HCT116 (cell line): ENCODE data around the gene MYH15. TPM values are rescaled to one million over a fixed set of nuclear protein-coding genes. Genes with fewer than 3 reads are reported as not detected.

ENCODE experiments used
- ATAC-seq: fragments of 200-7000 bp; cut with Tn5 transposase; 2 replicates; pipeline ENCODE4 v1.9.1; 2020; ENCODE audit warnings: mild to moderate bottlenecking, moderate library complexity
- BruUV-seq: library from RNA; stranded (reverse); fragments of 400-500 nt; replicated peaks from 2 replicates; lab custom pipeline; 2021; lab: Mats Ljungman, UMichigan
- CTCF ChIA-PET: fragments of 300-600 bp; sonication (Branson Sonifier 250); formaldehyde crosslinking; loops from one replicate; lab custom pipeline; 2021; ENCODE audit warnings: antibody characterized with exemption; lab: Charles Lee
- POLR2A ChIA-PET: fragments of 300-600, 350-600 bp; sonication (Branson Sonifier 250); formaldehyde crosslinking; loops from one replicate; lab custom pipeline; 2021; ENCODE audit warnings: antibody characterized with exemption; lab: Charles Lee
- RAD21 ChIA-PET, 2 experiments: fragments of 300-600 bp; sonication (Branson Sonifier 250); formaldehyde crosslinking; loops; one replicate each; lab custom pipeline; 2023; ENCODE audit warnings: low total read pairs in 2 of 2; ENCODE audit not compliant: uncharacterized antibody in 2 of 2, unreplicated experiment in 2 of 2, low non-redundant PET in 1 of 2; lab: Charles Lee
- DNase-seq: peaks from one replicate; pipeline ENCODE4 v3.0.0-alpha.2; 2010; ENCODE audit warnings: low read depth, low spot score
- H2AFZ ChIP-seq: fragments of 200-600 bp; shearing (Covaris generic), sonication (generic); 2 replicates; pipeline ENCODE4 v1.6.1; 2017; ENCODE audit warnings: low read depth, mixed run types, mixed read lengths, antibody characterized with exemption, low read length; ENCODE audit not compliant: poor library complexity, severe bottlenecking
- H3K27ac ChIP-seq: 2 replicates; pipeline ENCODE4 v1.5.1; 2012; ENCODE audit warnings: low read depth, low read length
- H3K27me3 ChIP-seq: fragments of 200-600 bp; sonication (generic); 2 replicates; pipeline ENCODE4 v1.6.1; 2016; ENCODE audit warnings: mixed run types, low read length, mixed read lengths; ENCODE audit not compliant: insufficient read depth
- H3K36me3 ChIP-seq, 2 experiments: fragments of 200-500 bp in 1 of 2; fragments of 200-600 bp in 1 of 2; sonication (Bioruptor generic) in 1 of 2; sonication (generic) in 1 of 2; 2 replicates each; pipeline versions ENCODE4 v1.5.1 to v1.6.1; 2014 to 2016; ENCODE audit warnings: low read length in 2 of 2, inconsistent platforms in 1 of 2, mixed read lengths in 1 of 2, mixed run types in 1 of 2; ENCODE audit not compliant: insufficient read depth in 2 of 2, control insufficient read depth in 1 of 2
- H3K4me1 ChIP-seq, 2 experiments: fragments of 200-600 bp in 1 of 2; sonication (generic) in 1 of 2; 2 replicates each; pipeline versions ENCODE4 v1.5.1 to v1.6.1; 2012 to 2017; ENCODE audit warnings: low read length in 2 of 2, inconsistent platforms in 1 of 2, mild to moderate bottlenecking in 1 of 2, mixed read lengths in 1 of 2, mixed run types in 1 of 2, moderate library complexity in 1 of 2; ENCODE audit not compliant: insufficient read depth in 2 of 2, control insufficient read depth in 1 of 2
- H3K4me2 ChIP-seq: fragments of 200-600 bp; sonication (generic); 2 replicates; pipeline ENCODE4 v1.6.1; 2017; ENCODE audit warnings: mixed run types, low read length, mixed read lengths
- H3K4me3 ChIP-seq, 2 experiments: fragments of 200-600 bp in 1 of 2; sonication (generic) in 1 of 2; replicated peaks in 1 of 2; 2 replicates each; pipeline ENCODE4 v1.5.1; 2011 to 2016; ENCODE audit warnings: low read length in 2 of 2, control low read depth in 1 of 2, low read depth in 1 of 2, mild to moderate bottlenecking in 1 of 2, mixed read lengths in 1 of 2, mixed run types in 1 of 2
- H3K79me2 ChIP-seq: fragments of 200-600 bp; sonication (generic); 2 replicates; pipeline ENCODE4 v1.6.1; 2017; ENCODE audit warnings: mild to moderate bottlenecking, mixed run types, low read length, moderate library complexity, mixed read lengths; ENCODE audit not compliant: insufficient read depth
- H3K9ac ChIP-seq: fragments of 200-600 bp; sonication (generic); 2 replicates; pipeline ENCODE4 v1.6.1; 2016; ENCODE audit warnings: low read length, mixed read lengths
- H3K9me2 ChIP-seq: fragments of 200-600 bp; sonication (generic), shearing (Covaris generic); 2 replicates; pipeline ENCODE4 v1.6.1; 2017; ENCODE audit warnings: mixed run types, mild to moderate bottlenecking, moderate library complexity; ENCODE audit not compliant: insufficient read depth
- H3K9me3 ChIP-seq, 2 experiments: fragments of 200-500 bp in 1 of 2; fragments of 200-600 bp in 1 of 2; sonication (Bioruptor generic) in 1 of 2; sonication (generic) in 1 of 2; 2 replicates each; pipeline ENCODE4 v1.6.1; 2014 to 2017; ENCODE audit warnings: low read length in 2 of 2, mixed read lengths in 2 of 2, inconsistent platforms in 1 of 2, low read depth in 1 of 2, mild to moderate bottlenecking in 1 of 2, mixed run types in 1 of 2, moderate library complexity in 1 of 2; ENCODE audit not compliant: control insufficient read depth in 1 of 2, insufficient read depth in 1 of 2
- H4K20me1 ChIP-seq: fragments of 200-600 bp; sonication (generic), shearing (Covaris generic); 2 replicates; pipeline ENCODE4 v1.6.1; 2017; ENCODE audit warnings: mixed run types, mild to moderate bottlenecking, moderate library complexity; ENCODE audit not compliant: insufficient read depth
- EGR1 ChIP-seq: IDR thresholded peaks from 2 replicates; pipeline ENCODE4 v1.6.1; 2012; ENCODE audit warnings: low read depth
- ELF1 ChIP-seq: IDR thresholded peaks from 2 replicates; pipeline ENCODE4 v1.6.1; 2012; ENCODE audit warnings: low read depth, borderline replicate concordance
- EZH2phosphoT487 ChIP-seq: fragments of 200-600 bp; IDR thresholded peaks from 2 replicates; pipeline ENCODE4 v1.6.1; 2018; ENCODE audit warnings: antibody characterized with exemption, borderline replicate concordance
- FOSL1 ChIP-seq: IDR thresholded peaks from 2 replicates; pipeline ENCODE4 v1.6.1; 2012; ENCODE audit warnings: low read depth
- JUND ChIP-seq: IDR thresholded peaks from 2 replicates; pipeline ENCODE4 v1.6.1; 2012
- POLR2A ChIP-seq: IDR thresholded peaks from 2 replicates; pipeline ENCODE4 v1.7.0; 2011; ENCODE audit warnings: borderline replicate concordance; ENCODE audit not compliant: insufficient read depth, insufficient read length; ENCODE audit errors: extremely low read depth
- POLR2AphosphoS5 ChIP-seq: IDR thresholded peaks from 2 replicates; pipeline ENCODE4 v1.6.1; 2011; ENCODE audit warnings: mild to moderate bottlenecking, low read depth, low read length, moderate library complexity
- SIN3A ChIP-seq: IDR thresholded peaks from 2 replicates; pipeline ENCODE4 v1.6.1; 2012; ENCODE audit warnings: low read depth
- SP1 ChIP-seq: IDR thresholded peaks from 2 replicates; pipeline ENCODE4 v1.6.1; 2012; ENCODE audit warnings: low read depth
- SRF ChIP-seq: IDR thresholded peaks from 2 replicates; pipeline ENCODE4 v1.6.1; 2012; ENCODE audit warnings: low read depth
- TCF7L2 ChIP-seq: IDR thresholded peaks from 2 replicates; pipeline ENCODE4 v1.7.0; 2011; ENCODE audit warnings: borderline replicate concordance, inconsistent platforms; ENCODE audit not compliant: insufficient read depth, insufficient read length; ENCODE audit errors: extremely low read depth
- YY1 ChIP-seq: IDR thresholded peaks from 2 replicates; pipeline ENCODE4 v1.6.1; 2011; ENCODE audit warnings: low read length, low read depth, moderate library complexity, mild to moderate bottlenecking; ENCODE audit not compliant: insufficient replicate concordance; ENCODE audit errors: extremely low read depth
- ZFX ChIP-seq: fragments of 450-650 bp; IDR thresholded peaks from 2 replicates; pipeline ENCODE4 v1.6.1; 2017
- intact Hi-C: fragments of 100-400 bp; cut with micrococcal nuclease; formaldehyde crosslinking; loops from 2 replicates; pipeline ENCODE4 v1.10.0; 2022
- total RNA-seq: library from RNA; stranded (reverse); gene quantifications from one replicate; pipeline ENCODE4 v1.2.1, GENCODE V29; 2021; ENCODE audit not compliant: unreplicated experiment
- TF ChIP-seq, protein P1 (sequence below), 3 experiments: fragments of 200-600 bp in 1 of 3; sonication (generic) in 1 of 3; IDR thresholded peaks in 2 of 3; conservative IDR thresholded peaks in 1 of 3; 2 replicates each; pipeline ENCODE4 v1.5.1; 2012 to 2017; ENCODE audit warnings: low read depth in 2 of 3, low read length in 2 of 3, antibody characterized with exemption in 1 of 3, borderline replicate concordance in 1 of 3, control low read depth in 1 of 3, mild to moderate bottlenecking in 1 of 3, mixed read lengths in 1 of 3, mixed run types in 1 of 3, moderate library complexity in 1 of 3; ENCODE audit not compliant: insufficient read depth in 1 of 3
- TF ChIP-seq, protein P2 (sequence below): IDR thresholded peaks from 2 replicates; pipeline ENCODE4 v1.6.1; 2012

Gene MYH15
- total RNA-seq, 1 experiment from 2014 or later: 11.2 TPM

DNA sequence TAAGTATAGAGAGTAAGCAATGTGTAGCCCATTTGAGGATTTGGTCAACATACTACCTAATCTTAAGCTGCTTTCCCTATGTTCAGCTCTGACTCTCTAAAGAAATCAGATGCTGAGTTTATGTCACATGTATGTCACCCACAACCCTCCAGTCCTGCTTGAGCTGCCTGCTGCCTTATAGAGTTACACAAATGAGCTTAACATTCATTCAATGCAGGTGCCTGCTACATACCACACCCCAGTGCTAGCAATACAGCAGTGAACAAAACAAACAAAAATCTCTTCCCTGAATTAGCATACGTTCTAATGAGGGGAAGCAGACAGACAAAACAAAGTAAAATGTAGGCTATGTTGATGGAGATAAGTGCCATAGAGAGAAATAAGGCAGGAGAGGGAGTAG is 121.0 kb downstream of the MYH15 start:
- POLR2A ChIA-PET: no interaction called here
- Histone ChIP-seq H3K27me3 (no peaks in the 10 kb centered on the region), H3K4me2 (no peak overlapping the region), H3K4me1 (peaks cover 0 to 3% of the 10 kb centered on the region in 2 experiments; a peak in 1 of 4 replicates), H2AFZ (no peak overlapping the region), H3K9me3 (no peaks in the 10 kb centered on the region), H3K27ac (no peak overlapping the region), H3K36me3 (no peaks in the 10 kb centered on the region; a peak in 2 of 4 replicates), H3K4me3 (no peak overlapping the region), H3K79me2 (no peaks in the 10 kb centered on the region), H4K20me1 (no peaks in the 10 kb centered on the region), H3K9ac (no peak overlapping the region), H3K9me2 (no peaks in the 10 kb centered on the region)
- ATAC-seq (no peak), DNase-seq (no peak)
- intact Hi-C loops: no loop called here
- CTCF ChIA-PET: no interaction called here
- RAD21 ChIA-PET: no interaction called here
- no peak for TF ChIP-seq EGR1
- no peak for TF ChIP-seq JUND
- no peak for TF ChIP-seq POLR2A
- TF ChIP-seq ELF1: no peak
- TF ChIP-seq SIN3A: no peak
- TF ChIP-seq POLR2AphosphoS5: no peak
- no TSS peak for BruUV-seq

DNA sequence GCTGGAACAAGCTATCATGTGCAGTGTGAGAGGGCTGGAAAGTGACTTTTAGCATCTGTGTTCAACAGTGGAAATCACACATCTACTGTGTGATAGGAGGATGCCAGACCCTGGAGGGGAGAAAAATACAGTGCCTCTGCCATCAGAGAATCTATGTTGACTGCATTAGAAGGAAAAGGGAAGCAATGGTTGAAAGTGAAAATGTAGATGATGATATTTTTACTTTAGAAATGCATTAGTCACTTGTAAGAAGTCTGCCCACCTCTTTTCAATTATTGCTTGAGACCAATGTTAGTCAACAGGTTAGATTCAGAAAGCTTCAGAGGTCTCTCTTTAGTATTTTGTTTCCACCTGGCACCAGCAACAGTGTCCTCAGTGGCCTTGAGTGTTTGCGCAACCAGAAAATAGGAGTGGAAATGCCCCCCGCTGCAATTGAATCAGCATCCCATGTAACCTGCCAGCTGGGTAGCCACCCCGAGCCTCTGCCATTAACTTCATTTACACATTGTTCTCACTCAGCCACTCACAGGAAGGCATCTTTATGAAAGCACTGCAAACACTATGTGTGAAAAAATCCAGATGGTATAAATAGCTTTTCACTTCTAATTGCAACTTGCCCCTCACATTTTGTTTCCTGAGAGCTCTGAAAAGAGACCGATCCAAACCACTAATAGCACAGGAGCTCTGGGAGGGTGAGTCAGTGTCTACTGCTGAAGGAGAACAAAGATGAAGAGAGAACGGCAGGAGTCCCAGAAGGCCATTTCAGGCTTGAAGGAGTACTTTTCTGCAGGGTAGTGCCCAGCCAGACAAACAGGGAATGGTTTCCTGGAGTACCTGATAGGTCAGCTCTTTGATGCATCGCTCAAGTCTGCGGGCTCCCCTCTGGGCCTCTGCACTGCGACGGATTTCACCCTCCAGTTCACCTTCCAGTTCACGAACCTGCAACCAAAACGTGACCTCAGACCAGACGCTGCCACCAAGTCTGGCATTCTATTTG is 122.0 kb downstream of the MYH15 start:
- Histone ChIP-seq H2AFZ (no peak overlapping the region), H3K4me2 (no peak overlapping the region), H3K4me3 (no peak overlapping the region), H3K27ac (no peak overlapping the region), H3K9ac (no peak overlapping the region), H4K20me1 (no peaks in the 10 kb centered on the region), H3K4me1 (peaks cover 0 to 3% of the 10 kb centered on the region in 2 experiments; a peak in 1 of 4 replicates), H3K9me2 (no peaks in the 10 kb centered on the region), H3K27me3 (no peaks in the 10 kb centered on the region), H3K9me3 (no peaks in the 10 kb centered on the region), H3K36me3 (no peaks in the 10 kb centered on the region; a peak in 2 of 4 replicates), H3K79me2 (no peaks in the 10 kb centered on the region)
- ATAC-seq (no peak), DNase-seq (no peak)
- CTCF ChIA-PET: no interaction called here
- POLR2A ChIA-PET: no interaction called here
- RAD21 ChIA-PET: no interaction called here
- intact Hi-C loops: no loop called here
- no TSS peak for BruUV-seq
- no peak for TF ChIP-seq SIN3A
- no peak for TF ChIP-seq YY1
- TF ChIP-seq, protein P1, sequence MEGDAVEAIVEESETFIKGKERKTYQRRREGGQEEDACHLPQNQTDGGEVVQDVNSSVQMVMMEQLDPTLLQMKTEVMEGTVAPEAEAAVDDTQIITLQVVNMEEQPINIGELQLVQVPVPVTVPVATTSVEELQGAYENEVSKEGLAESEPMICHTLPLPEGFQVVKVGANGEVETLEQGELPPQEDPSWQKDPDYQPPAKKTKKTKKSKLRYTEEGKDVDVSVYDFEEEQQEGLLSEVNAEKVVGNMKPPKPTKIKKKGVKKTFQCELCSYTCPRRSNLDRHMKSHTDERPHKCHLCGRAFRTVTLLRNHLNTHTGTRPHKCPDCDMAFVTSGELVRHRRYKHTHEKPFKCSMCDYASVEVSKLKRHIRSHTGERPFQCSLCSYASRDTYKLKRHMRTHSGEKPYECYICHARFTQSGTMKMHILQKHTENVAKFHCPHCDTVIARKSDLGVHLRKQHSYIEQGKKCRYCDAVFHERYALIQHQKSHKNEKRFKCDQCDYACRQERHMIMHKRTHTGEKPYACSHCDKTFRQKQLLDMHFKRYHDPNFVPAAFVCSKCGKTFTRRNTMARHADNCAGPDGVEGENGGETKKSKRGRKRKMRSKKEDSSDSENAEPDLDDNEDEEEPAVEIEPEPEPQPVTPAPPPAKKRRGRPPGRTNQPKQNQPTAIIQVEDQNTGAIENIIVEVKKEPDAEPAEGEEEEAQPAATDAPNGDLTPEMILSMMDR (IDR thresholded peaks at IDR 0.05 in 2 of 3, conservative IDR thresholded peaks at IDR 0.05 in 1 of 3; ENCODE audit: borderline replicate concordance in 1 of 3, insufficient read depth in 1 of 3, low read depth in 2 of 3, low read length in 2 of 3): no peak
- no peak for TF ChIP-seq SP1
- TF ChIP-seq SRF: no peak
- TF ChIP-seq ELF1: no peak
- no peak for TF ChIP-seq FOSL1
- no peak for TF ChIP-seq EZH2phosphoT487
- TF ChIP-seq JUND: no peak
- no peak for TF ChIP-seq TCF7L2
- TF ChIP-seq, protein P2, sequence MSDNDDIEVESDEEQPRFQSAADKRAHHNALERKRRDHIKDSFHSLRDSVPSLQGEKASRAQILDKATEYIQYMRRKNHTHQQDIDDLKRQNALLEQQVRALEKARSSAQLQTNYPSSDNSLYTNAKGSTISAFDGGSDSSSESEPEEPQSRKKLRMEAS: no peak
- no peak for TF ChIP-seq ZFX
